ENCODE data around the gene HOXD3.
A peak's percentile ranks its signal among the peaks of the same experiment; 100 is the strongest.

Gene HOXD3

GRCh38 chr2:176174824-176175708 lies 18.0 kb downstream of the HOXD3 start:
- FAIRE-seq (no peak), DNase-seq (ENCODE audit: insufficient read length, low spot score) (no peak)
- no peak for TF ChIP-seq CTCF (IDR thresholded peaks at IDR 0.05; ENCODE audit: insufficient read depth, missing control alignments)

- FAIRE-seq (no peak), DNase-seq (ENCODE audit: insufficient read length, low spot score) (no peak)
- no peak for TF ChIP-seq CTCF (IDR thresholded peaks at IDR 0.05; ENCODE audit: insufficient read depth, missing control alignments)
Observed at GRCh38 chr2:176175709-176176607, 18.9 kb downstream of the HOXD3 start.

- FAIRE-seq: no peak
- TF ChIP-seq CTCF (IDR thresholded peaks at IDR 0.05; ENCODE audit: insufficient read depth, missing control alignments): no peak
- peak; percentile 37 for DNase-seq (ENCODE audit: insufficient read length, low spot score)
Observed at GRCh38 chr2:176177580-176178037, 20.5 kb downstream of the HOXD3 start.

GRCh38 chr2:176178038-176178756 lies 21.1 kb downstream of the HOXD3 start:
- TF ChIP-seq CTCF (IDR thresholded peaks at IDR 0.05; ENCODE audit: insufficient read depth, missing control alignments): no peak
- DNase-seq (ENCODE audit: insufficient read length, low spot score) (no peak), FAIRE-seq (no peak)

GRCh38 chr2:176178757-176179295 lies 21.7 kb downstream of the HOXD3 start:
- FAIRE-seq: no peak
- no peak for TF ChIP-seq CTCF (IDR thresholded peaks at IDR 0.05; ENCODE audit: insufficient read depth, missing control alignments)
- DNase-seq (ENCODE audit: insufficient read length, low spot score): no peak

- no peak for FAIRE-seq
Observed at GRCh38 chr2:176181551-176181950, 24.4 kb downstream of the HOXD3 start.

More at GRCh38 chr2:176181551-176181950, 24.4 kb downstream of the HOXD3 start:
- TF ChIP-seq CTCF (IDR thresholded peaks at IDR 0.05; ENCODE audit: insufficient read depth, missing control alignments): no peak
- no peak for DNase-seq (ENCODE audit: insufficient read length, low spot score)
